Hepatocyte (in vitro differentiated cells): ENCODE data around the gene DCDC1. TPM values are rescaled to one million over a fixed set of nuclear protein-coding genes. Genes with fewer than 3 reads are reported as not detected.

Source experiments
- DNase-seq: peaks from one replicate; pipeline ENCODE4 v3.0.0-alpha.2; 2016; ENCODE audit warnings: low spot score
- H2AFZ ChIP-seq: fragments of 200-600 bp; sonication (generic); 2 replicates; pipeline ENCODE4 v1.6.0; 2016; ENCODE audit warnings: antibody characterized with exemption, mild to moderate bottlenecking
- H3K27ac ChIP-seq: fragments of 200-600 bp; sonication (generic); 2 replicates; pipeline ENCODE4 v1.5.1; 2016; ENCODE audit warnings: mild to moderate bottlenecking
- H3K27me3 ChIP-seq: fragments of 200-600 bp; sonication (generic); 2 replicates; pipeline ENCODE4 v1.6.1; 2016
- H3K36me3 ChIP-seq: fragments of 200-600 bp; sonication (generic); replicated peaks from 2 replicates; pipeline ENCODE4 v1.5.1; 2016; ENCODE audit warnings: low read depth; ENCODE audit not compliant: insufficient read depth
- H3K4me1 ChIP-seq: fragments of 200-600 bp; sonication (generic); 2 replicates; pipeline ENCODE4 v1.5.1; 2016; ENCODE audit warnings: mild to moderate bottlenecking, moderate library complexity; ENCODE audit not compliant: insufficient read depth
- H3K4me2 ChIP-seq: fragments of 200-600 bp; sonication (generic); 2 replicates; pipeline ENCODE4 v1.6.0; 2016
- H3K4me3 ChIP-seq: fragments of 200-600 bp; sonication (generic); 2 replicates; pipeline ENCODE4 v1.5.1; 2016; ENCODE audit warnings: mild to moderate bottlenecking
- H3K79me2 ChIP-seq: fragments of 200-600 bp; sonication (generic); 2 replicates; pipeline ENCODE4 v1.6.0; 2017; ENCODE audit warnings: mild to moderate bottlenecking
- H3K9me2 ChIP-seq: fragments of 200-600 bp; sonication (generic); replicated peaks from 2 replicates; pipeline ENCODE4 v1.6.0; 2017; ENCODE audit warnings: mild to moderate bottlenecking; ENCODE audit not compliant: insufficient read depth
- H3K9me3 ChIP-seq: fragments of 200-600 bp; sonication (generic); 2 replicates; pipeline ENCODE4 v1.5.1; 2016; ENCODE audit warnings: low read depth, mild to moderate bottlenecking
- H4K20me1 ChIP-seq: fragments of 200-600 bp; sonication (generic); 2 replicates; pipeline ENCODE4 v1.6.0; 2016; ENCODE audit warnings: mild to moderate bottlenecking; ENCODE audit not compliant: insufficient read depth, poor library complexity, severe bottlenecking
- CTCF ChIP-seq: fragments of 200-600 bp; sonication (generic); IDR thresholded peaks from 2 replicates; pipeline ENCODE4 v1.5.1; 2016; ENCODE audit warnings: antibody characterized with exemption, mild to moderate bottlenecking; ENCODE audit not compliant: poor library complexity
- EZH2 ChIP-seq: fragments of 200-600 bp; sonication (generic); IDR thresholded peaks from 2 replicates; pipeline ENCODE4 v1.6.1; 2016; ENCODE audit warnings: antibody characterized with exemption, mild to moderate bottlenecking, borderline replicate concordance
- EZH2phosphoT487 ChIP-seq: fragments of 200-600 bp; sonication (generic); IDR thresholded peaks from one replicate; pipeline ENCODE4 v1.6.1; 2018; ENCODE audit warnings: antibody characterized with exemption, mild to moderate bottlenecking, low read depth, moderate library complexity; ENCODE audit not compliant: unreplicated experiment, severe bottlenecking
- WGBS: methylation state at CpG from one replicate; pipeline ENCODE4 v1.1.6; 2016; ENCODE audit warnings: low lambda C conversion rate; ENCODE audit errors: missing lambda C conversion rate; 5-methylcytosine and 5-hydroxymethylcytosine counted together
- polyA plus RNA-seq: library from polyadenylated mRNA; unstranded; fragments of >200 nt; fragmentation: Nextera tagmentation; extraction: Ambion mirVana; gene quantifications from 2 replicates; pipeline ENCODE4 v1.2.1, GENCODE V29; 2016
- total RNA-seq: library from RNA; depleted of rRNA; stranded (reverse); fragments of >200 nt; gene quantifications from 2 replicates; pipeline ENCODE4 v1.2.3, GENCODE V29; 2014

DCDC1 gene
- total and polyA plus RNA-seq, 2 experiments from 2014 or later: 0.63 to 1.9 TPM

DNA sequence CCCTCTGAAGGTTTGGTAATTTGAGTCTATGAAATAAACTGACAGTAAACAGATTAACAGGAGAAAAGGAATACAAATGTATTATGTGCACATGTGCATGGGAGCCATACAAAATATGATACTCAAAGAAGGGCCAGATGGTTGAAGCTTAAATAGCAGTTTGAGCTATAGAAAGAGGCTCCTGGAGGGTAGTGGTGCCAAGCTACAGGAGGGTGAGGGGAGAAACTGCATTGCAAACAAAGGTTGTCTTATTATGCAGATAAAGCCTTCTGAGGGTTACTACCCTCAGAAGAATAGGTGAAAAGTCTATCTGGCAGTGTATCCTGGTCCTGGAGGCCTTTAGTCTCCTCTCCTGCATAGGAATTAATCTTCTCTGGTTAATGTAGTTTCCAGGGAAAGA, 516.1 kb downstream of the DCDC1 start:
- H3K4me3 ChIP-seq: no peak overlapping the region
- no peak overlapping the region for H2AFZ ChIP-seq
- no peak for DNase-seq
- TF ChIP-seq EZH2 (no peak), EZH2phosphoT487 (no peak), CTCF (no peak)
- H3K27me3 ChIP-seq: no peaks in the 10 kb centered on the region
- H3K27ac ChIP-seq: no peak overlapping the region
- no peaks in the 10 kb centered on the region for H3K9me2 ChIP-seq
- H3K4me1 ChIP-seq: no peaks in the 10 kb centered on the region
- H3K9me3 ChIP-seq: no peaks in the 10 kb centered on the region
- H3K36me3 ChIP-seq: no peaks in the 10 kb centered on the region
- H3K4me2 ChIP-seq: no peak overlapping the region
- no peaks in the 10 kb centered on the region for H4K20me1 ChIP-seq
- no peaks in the 10 kb centered on the region for H3K79me2 ChIP-seq

DNA sequence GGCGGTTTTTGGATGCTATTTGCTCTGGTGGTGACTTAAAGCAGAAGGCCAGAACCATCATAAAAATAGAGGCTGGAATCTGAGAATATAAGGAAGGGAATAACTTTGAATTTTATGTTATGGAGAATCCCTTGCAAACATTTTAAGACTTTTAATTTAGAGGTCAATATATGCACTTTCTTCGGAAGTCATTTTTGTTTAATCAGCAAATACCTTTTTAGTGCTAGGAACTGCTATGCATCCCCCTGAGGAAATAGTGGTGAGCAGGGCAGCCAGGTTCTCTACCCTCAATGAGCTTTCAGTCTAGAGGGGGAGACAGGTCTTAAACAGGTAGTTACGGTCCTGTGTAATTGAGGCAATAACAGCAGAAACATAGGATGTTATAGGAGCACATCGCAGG, 516.9 kb downstream of the DCDC1 start:
- no peak for TF ChIP-seq EZH2
- TF ChIP-seq CTCF: no peak
- no peak for TF ChIP-seq EZH2phosphoT487
- no peak overlapping the region for H3K27ac ChIP-seq
- H3K27me3 ChIP-seq: no peaks in the 10 kb centered on the region
- H3K4me1 ChIP-seq: no peaks in the 10 kb centered on the region
- no peaks in the 10 kb centered on the region for H3K9me2 ChIP-seq
- DNase-seq: no peak
- no peak overlapping the region for H3K4me3 ChIP-seq
- no peaks in the 10 kb centered on the region for H3K36me3 ChIP-seq
- H3K9me3 ChIP-seq: no peaks in the 10 kb centered on the region
- H3K4me2 ChIP-seq: no peak overlapping the region
- H4K20me1 ChIP-seq: no peaks in the 10 kb centered on the region
- 94% methylated on average over 4 of the region's 4 CpGs for WGBS
- H2AFZ ChIP-seq: no peak overlapping the region
- H3K79me2 ChIP-seq: no peaks in the 10 kb centered on the region

DNA sequence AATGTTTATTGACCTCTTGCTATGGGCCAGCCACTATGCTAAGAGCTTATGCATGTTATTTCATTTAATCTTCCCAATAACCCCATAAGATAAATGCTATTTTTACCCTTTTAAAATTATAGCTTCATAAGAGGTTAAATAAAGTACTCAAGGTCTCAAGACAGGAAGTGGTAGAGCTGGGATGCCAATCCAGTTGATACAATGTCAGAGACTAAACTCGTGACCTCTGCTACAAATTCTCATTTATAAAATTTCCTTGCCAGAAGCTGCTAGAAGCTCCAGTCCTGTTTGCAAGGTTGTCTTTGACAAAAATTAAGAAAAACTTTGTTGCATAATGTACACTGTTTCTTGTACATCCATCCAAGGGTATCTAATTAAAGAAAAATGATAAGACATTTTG, 517.4 kb downstream of the DCDC1 start:
- Histone ChIP-seq H4K20me1 (no peaks in the 10 kb centered on the region), H3K9me3 (no peaks in the 10 kb centered on the region), H3K36me3 (no peaks in the 10 kb centered on the region), H3K9me2 (no peaks in the 10 kb centered on the region), H3K27me3 (no peaks in the 10 kb centered on the region), H3K4me3 (no peak overlapping the region), H3K79me2 (no peaks in the 10 kb centered on the region), H3K4me2 (no peak overlapping the region), H3K4me1 (no peaks in the 10 kb centered on the region), H3K27ac (no peak overlapping the region), H2AFZ (no peak overlapping the region)
- TF ChIP-seq EZH2phosphoT487: no peak
- TF ChIP-seq EZH2: no peak
- TF ChIP-seq CTCF: no peak
- no peak for DNase-seq
- WGBS: 91% methylated on average over 1 of the region's 1 CpG

DNA sequence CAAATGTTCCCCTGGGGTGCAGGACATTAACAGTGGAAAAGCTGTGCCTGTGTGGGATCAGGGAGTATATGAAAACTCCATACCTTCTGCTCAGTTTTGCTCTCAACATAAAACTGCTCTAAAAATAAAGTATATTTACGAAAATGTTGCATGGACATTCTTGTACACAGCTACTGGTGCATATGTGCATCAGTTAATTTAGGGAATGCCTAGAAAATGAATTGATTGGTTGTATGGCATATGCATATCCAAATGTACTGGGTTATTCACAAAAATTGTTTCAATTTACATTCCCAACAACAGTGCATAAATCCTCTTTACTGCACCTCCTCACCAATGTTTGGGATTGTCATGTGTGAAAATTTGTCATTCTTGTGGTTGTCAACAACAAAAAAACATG, 532.3 kb downstream of the DCDC1 start:
- Histone ChIP-seq H3K27ac (no peak overlapping the region), H3K4me3 (no peak overlapping the region)
- whole genome bisulfite sequencing: 95% methylated on average over 1 of the region's 1 CpG

More for the DNA sequence above, 532.3 kb downstream of the DCDC1 start:
- H2AFZ ChIP-seq: no peak overlapping the region
- H3K9me3 ChIP-seq: peaks cover 3% of the 10 kb centered on the region
- no peak overlapping the region for H3K4me2 ChIP-seq
- TF ChIP-seq CTCF: no peak
- TF ChIP-seq EZH2phosphoT487: no peak
- no peak for TF ChIP-seq EZH2
- H3K27me3 ChIP-seq: no peaks in the 10 kb centered on the region
- no peaks in the 10 kb centered on the region for H3K79me2 ChIP-seq
- no peaks in the 10 kb centered on the region for H3K36me3 ChIP-seq
- no peak for DNase-seq
- H3K9me2 ChIP-seq: no peaks in the 10 kb centered on the region
- H4K20me1 ChIP-seq: no peaks in the 10 kb centered on the region
- H3K4me1 ChIP-seq: no peaks in the 10 kb centered on the region
